Activated CD4-positive, alpha-beta T cell treated with anti-CD3 and anti-CD28 coated beads, Interleukin-2, amount 50 U/mL, for 48 hours (primary cell): ENCODE results near the gene KCNQ1.

Experiments used
- DNase-seq, 2 experiments: peaks; one replicate each; pipeline ENCODE4 v3.0.0-alpha.2; 2020

KCNQ1 gene

DNA sequence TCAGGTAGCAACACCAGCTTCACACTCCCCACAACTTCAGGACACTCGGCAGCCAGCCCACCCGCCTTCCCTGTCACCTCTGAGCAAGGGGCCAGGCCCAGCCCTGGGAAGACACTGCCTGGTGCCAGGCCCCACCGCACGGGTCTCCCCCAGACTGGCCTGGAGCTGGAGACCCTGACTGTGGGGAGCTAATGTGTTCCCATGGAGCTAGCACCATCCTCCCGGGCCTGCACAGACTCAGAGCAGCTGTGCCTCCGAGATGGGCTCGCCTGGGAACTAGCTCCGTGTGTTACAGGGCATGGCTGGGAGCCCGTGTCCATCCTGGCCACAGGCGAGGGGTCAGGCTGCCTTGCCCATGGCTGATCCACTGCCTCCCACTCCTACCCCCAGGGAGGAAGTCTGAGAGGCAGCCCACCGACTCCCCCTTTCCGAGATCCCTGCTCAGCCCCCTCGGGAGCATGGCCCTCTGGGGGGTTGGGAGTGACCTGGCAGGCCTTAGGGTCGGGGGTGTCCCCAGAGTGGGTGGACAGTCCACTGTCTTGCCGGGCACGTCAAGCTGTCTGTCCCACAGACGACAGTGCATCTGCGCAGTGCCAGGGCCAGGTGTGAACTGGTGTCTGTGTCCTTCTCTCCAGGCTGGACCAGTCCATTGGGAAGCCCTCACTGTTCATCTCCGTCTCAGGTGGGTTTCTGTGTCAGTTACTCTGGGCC lies 331.7 kb downstream of the KCNQ1 start:
- no peak for DNase-seq

DNA sequence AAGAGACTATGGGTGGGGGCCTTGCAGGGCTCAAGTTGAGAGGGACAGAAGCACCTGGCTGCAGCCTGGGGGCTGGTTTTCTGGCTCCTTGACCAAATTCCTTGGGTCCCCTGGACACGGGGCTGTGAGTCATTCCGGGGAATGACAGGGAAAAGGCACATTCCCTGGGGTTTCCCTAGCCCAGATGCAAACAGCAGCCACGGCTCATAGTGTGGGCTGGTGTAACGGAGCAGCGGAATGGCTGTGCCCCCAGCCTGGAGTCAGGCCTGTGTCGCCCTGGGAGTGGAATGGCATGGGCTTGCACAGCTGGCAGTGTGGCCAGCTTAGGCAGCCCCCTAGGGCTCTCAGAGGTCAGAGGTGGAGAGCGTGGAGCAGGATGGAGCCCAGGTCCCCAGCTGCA lies 332.6 kb downstream of the KCNQ1 start:
- DNase-seq: peak in 1 of 2 experiments; percentile 1

- peak in 1 of 2 experiments; percentile 1 for DNase-seq
These were observed 333.2 kb downstream of the KCNQ1 start for GRCh38 chr11:2777871-2778629.

DNA sequence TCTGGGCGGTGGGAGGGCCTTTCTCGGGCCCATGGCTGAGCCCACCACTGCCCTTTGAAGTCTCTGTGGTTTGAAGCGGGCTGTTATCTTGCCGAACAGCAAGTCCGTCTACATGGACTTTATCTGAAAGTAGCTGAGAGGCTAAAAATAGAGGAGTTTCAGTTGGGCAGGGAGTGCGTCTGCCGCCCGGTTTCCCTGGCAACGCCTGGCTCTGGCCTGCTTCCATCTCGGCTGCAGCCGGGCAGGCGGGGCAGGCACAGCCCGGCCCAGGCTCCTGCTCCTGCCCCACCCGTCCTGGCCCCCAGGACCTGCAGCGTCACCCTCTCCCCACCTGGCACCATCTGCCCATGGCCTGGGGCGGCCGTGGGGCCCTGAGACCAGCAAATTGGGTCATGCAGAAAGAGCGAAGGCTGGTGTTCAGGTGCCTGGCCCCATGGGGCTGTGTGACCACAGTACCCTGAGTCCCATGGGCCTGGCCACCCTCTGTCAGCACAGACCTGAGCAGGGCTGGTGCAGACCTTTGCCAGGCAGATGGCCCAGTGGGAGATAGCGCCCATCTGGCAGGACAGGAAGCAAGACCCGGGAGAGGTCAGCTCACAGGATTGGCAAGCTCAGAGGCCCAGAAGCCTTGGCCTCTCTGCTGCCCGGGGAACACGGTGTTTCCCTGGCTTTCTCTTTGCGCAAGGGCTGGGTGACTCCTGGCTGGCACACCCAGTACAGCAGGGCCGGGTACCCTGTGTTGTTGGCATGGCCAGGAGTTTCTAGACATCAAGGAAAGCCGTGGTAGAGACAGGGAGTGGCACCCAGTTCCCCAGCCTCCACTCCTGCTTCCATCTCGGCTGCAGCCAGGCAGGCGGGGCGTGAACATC lies 334.1 kb downstream of the KCNQ1 start:
- peak in 1 of 2 experiments; percentile 1 for DNase-seq

DNA sequence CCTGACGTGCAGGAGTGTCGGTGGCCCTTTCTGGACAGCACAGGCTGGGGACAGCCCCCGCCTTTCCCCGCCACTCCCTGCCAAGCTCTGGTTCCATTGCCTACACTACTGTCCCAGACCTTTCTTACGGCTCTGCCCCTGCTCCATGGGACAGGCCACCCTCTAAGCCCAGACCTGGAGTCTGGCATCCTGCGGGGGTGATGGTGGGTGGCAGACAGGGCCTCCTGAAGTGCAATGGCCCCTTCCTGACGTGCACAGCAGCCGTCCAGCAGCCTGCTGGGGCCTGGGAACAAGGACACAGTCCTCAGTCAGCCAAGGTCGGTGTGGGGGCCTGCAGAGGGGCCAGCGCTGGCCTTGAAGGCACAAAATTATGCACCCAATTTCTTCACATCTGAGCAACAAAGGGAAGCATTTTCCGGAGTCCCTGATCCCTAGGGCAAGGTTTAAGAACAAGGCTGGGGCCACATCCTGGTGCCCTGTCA lies 334.7 kb downstream of the KCNQ1 start:
- no peak for DNase-seq

GRCh38 chr11:2779981-2780849 lies 335.4 kb downstream of the KCNQ1 start:
- DNase-seq: no peak

DNA sequence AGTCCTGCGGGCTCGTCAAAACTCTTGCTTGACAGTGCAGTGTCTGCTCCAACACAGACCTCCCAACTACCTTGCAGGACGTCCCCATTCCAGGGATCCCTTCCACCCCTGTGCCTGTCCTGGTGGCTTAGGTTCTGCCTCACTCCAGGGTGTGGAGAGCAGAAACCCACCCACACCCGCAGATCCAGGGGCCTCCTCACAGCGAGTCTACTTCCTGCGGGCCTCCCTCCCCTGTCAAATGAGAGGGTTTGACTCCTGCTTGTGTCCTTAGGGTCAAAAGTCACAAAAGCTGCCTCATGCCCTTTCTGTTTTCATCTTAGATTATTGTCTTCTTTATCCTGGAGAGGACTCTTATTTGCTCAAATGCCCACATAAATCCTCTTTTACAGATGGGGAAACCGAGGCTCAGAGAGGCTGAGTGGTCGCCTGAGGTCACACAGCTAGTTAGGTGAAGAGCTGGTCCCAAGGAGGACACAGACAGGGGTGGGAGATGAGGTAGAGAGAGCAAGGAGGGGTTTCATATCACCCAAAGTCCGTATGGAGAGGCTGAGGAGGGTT lies 336.1 kb downstream of the KCNQ1 start:
- DNase-seq: no peak

DNA sequence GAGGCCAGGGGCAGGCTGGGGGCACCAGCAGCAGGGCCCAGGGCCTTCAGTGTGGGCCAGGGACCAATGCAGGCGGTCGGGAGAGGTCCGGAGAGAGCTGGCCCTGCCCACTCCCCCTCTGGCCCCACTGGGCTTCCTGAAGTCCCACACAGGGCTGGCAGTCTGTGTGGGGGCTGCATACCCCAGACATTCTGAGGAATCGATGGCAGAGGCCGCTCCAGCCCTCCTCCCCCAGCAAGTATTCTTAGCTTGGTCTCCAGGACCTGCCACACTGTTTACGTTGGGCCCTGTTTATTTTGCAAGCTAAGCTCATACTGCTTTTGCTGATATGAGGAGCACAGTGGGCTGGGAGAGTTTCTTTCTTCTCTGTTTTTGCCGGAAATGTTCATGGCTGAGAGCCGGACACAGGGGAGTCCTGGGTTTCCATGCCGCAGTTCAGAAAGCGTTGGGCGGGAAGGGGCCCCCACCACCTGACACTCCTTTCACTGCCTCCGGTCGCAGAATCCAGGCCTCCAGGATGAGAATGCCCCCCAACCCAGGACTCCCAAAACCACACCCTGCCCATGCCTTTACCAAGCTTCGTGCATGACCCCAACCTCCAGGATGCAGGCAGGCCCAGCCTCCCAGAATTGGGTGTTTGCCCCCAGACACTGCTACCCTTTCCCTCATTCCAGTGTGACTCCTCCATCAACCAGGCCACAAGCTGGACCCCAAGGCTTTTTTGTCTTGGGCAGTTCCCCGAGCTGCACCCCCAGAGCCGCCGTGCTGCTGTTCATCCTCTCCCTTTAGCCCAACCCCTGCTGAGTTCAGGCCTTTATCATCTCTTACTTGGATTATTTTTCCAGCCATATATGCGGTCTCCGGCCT lies 336.8 kb downstream of the KCNQ1 start:
- DNase-seq: no peak

DNA sequence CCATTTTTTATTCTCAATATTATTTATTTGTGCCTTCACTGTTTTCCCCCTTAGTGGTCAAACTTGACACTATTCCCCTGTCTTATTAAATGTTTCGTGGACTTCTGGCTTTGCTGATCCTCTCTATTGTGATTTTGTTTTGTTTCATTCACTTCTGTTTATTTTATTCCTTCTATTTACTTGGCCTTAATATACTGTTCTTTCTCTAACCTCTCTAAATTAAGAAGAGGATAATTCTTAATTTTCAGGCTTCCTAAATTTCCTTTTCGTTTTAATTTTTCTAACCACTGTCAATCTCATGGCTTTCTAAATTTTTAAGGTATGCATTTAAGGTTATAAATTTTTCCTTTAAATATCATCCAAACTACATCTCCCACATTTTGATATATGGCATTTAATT lies 338.0 kb downstream of the KCNQ1 start:
- no peak for DNase-seq

DNA sequence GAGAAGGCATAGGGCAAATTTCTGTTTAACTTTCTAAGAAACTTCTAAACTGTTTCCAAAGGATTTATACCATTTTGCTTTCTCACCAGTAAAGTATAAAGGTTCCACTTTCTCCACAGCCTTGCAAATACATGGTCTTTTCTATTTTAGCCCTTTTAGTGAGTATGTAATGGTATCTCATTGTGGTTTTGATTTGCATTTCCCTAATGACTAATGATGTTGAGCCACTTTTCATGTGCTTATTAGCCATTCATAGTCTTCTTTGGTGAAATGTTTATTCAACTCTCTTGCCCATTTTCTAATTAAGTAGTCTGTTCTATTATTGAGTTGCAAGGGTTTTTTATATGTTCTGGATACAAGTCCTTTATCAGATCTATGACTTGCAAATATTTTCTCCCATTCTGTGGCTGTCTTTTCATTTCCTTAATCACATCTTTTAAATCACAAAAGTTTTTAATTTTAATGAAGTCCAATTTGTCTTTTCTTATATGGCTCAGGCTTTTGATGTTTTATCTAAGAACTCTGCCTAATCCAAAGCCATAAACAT lies 338.8 kb downstream of the KCNQ1 start:
- no peak for DNase-seq

DNA sequence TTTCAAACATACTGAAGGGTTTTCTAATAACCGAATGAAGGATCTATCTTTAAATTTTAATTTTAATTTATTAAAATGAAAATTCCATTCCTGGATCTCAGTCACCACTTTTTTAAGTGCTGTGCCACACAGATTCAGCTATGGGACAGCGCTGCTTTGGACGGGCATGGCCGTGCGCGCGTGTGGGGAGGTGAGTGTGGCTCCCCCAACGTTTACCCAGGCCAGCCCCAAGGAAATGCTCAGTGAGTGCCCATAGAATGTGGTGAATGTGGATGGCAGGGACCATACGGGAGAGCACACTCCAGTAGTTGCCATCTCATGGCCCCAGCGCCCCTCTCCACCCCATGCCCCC lies 343.0 kb downstream of the KCNQ1 start:
- DNase-seq: no peak

DNA sequence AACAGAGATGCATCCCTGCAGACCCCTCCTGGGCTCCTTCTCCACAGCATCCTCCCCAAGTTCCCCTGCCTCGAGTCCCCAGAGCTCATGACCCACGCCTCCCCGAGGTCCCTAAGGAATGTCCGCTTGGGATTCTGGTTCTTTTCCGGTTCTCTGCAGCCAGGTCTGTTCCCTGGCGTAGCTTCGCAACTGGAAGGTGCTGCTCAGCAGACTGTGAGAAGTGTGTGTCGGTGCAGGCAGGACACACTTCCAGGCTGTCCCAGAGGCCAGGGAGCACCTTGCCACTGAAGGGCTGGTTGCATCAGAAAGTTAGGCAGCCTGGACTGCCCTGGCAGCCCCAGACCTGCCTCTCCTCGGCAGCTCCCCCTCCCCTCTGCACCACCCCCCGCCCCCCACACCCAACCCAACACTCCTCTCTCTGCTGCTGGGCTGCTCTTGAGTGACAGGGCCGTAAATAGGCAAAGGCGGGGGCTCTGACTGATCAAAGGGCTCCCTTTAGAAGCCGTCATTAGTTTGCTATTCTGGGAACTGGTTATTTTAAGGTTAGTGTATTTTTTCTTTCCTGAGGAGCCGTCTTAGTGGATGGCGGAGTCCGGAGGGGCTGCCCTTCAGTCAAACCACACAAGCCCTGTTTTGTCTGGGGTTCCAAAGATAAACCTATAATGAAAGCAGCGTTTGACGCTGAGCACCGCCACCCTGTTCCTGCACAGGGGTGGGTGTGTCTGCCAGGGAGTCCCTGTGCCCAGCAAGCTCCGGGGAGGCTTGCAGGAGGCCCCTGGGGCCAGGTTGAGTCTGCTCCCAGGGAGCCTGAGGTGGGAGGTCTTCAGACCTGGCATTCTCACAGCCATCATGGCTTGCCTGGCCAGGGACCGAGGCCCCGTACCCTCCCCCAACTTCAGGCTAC lies 343.6 kb downstream of the KCNQ1 start:
- no peak for DNase-seq

- no peak for DNase-seq
These were observed 344.5 kb downstream of the KCNQ1 start for GRCh38 chr11:2789331-2789730.

- DNase-seq: no peak
These were observed 345.2 kb downstream of the KCNQ1 start for GRCh38 chr11:2789791-2790567.

DNA sequence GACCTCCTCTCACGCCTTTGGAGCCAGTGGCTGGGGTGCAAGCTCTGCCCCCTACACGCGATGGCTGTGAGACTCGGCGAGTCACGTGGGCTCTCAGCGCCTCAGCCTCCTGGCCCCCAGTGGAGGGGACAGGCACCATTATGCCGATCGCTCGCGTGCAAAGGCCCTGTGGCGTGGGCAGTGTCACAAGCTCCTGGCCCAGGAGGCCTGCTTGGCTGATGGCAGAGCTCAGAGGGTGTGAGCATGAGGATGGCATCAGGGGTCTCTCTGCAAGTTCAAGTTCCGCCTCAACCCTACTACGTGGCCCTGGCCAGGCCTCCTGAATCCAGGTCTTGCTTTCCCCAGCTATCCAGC lies 345.7 kb downstream of the KCNQ1 start:
- DNase-seq: no peak

- no peak for DNase-seq
These were observed 346.3 kb downstream of the KCNQ1 start for GRCh38 chr11:2791139-2791520.

DNA sequence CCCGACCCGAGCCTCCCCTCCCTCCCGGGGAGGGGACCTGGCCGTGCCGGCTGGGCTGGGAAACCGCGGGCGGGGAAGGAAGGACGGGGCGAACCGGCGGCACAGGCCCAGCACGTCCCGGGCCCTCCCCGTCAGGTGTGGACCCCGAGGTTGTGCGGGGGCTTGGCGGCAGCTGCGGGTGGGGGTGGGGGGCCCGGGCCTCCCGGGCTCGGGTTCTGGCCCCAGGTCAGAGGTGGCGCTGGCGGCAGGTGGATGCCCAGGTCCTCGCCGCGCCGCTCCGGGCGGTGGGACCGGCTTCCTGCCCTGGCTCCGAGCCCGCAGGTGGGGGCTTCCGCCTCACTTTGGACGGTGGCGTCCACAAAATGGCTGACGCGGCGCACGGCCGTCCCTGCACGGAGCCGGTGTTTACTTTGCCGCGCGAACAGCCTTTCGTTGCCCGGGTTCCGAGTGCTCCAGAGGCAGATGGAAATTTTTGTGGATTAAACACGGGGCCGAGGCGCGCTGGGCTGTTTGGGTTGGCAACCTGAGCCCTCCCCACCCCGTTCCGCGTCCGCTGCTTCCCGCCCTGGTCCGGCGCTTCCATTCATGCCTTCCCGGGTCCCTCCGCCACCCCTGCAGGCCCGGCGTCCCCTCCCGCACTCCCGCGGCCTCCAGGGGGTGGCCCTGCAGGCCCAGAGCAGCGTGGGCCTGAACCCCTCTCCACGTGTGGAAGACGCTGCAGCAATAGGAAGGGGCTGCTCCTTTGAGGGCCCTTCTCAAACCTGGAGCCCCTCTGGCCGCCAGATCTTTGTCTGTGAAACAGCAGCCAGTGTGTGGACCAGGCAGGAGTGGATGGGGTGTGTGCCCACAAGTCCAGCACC lies 346.9 kb downstream of the KCNQ1 start:
- DNase-seq: peak in 1 of 2 experiments; percentile 24
